ACHN (cell line): ENCODE measurements around the gene GNAI3.
A peak's percentile ranks its signal among the peaks of the same experiment; 100 is the strongest.

Experiments used
- DNase-seq: peaks from one replicate; pipeline ENCODE4 v3.0.0-alpha.2; 2015
- in situ Hi-C: cut with HindIII; loops from 2 replicates; pipeline ENCODE4 v1.10.0; 2017; ENCODE audit warnings: low sequenced_read_pairs, low pct_ligation_motif_present, low pct_unique_long_range_greater_than_20kb

The GNAI3 gene

GRCh38 chr1:109661391-109661790 is 113.0 kb downstream of the GNAI3 start:
- in situ Hi-C loops: no loop called here

GRCh38 chr1:109664671-109665070 is 116.3 kb downstream of the GNAI3 start:
- no peak for DNase-seq
- in situ Hi-C loops: no loop called here

More at GRCh38 chr1:109661391-109661790, 113.0 kb downstream of the GNAI3 start:
- no peak for DNase-seq

GRCh38 chr1:109667452-109668122 is 119.2 kb downstream of the GNAI3 start, which contains the start of gene GSTM2:
Gene GSTM2, plus strand, starts transcription at chr1:109668057. Its CDS starts 59 bp downstream, at chr1:109668116.
- in situ Hi-C loops: no loop called here
- peak; percentile 81 for DNase-seq
